K562 (cell line): ENCODE results near the gene PPP1R36.

Experiments
- CGGBP1 ChIP-seq: fragments of 250-450 bp; sonication (Bioruptor Pico); IDR thresholded peaks from 2 replicates; pipeline ENCODE4 v1.9.0; 2021; ENCODE audit warnings: mild to moderate bottlenecking
- CTCF ChIP-seq, 3 experiments: IDR thresholded peaks in 2 of 3; conservative IDR thresholded peaks in 1 of 3; 2 replicates each; pipeline ENCODE4 v1.5.1; 2011 to 2012; ENCODE audit warnings: low read length in 3 of 3, mild to moderate bottlenecking in 3 of 3, control low read depth in 2 of 3, improper control_type of control experiment in 1 of 3, inconsistent platforms in 1 of 3, low read depth in 1 of 3, mixed read lengths in 1 of 3, moderate library complexity in 1 of 3; ENCODE audit not compliant: insufficient read depth in 2 of 3
- GABPA ChIP-seq: fragments of 200-800 bp; sonication (Bioruptor generic); conservative IDR thresholded peaks from 2 replicates; pipeline ENCODE4 v1.6.1; 2016; ENCODE audit warnings: low read depth, missing genetic modification characterization, missing compliant biosample characterization
- NR2C2 ChIP-seq, 2 experiments: fragments of 200-800 bp in 1 of 2; sonication (Bioruptor generic) in 1 of 2; sonication (generic) in 1 of 2; formaldehyde crosslinking in 1 of 2; IDR thresholded peaks; 2 replicates each; pipeline versions ENCODE4 v1.6.1 to v1.8.0; 2016 to 2022; ENCODE audit warnings: mild to moderate bottlenecking in 1 of 2, missing compliant biosample characterization in 1 of 2, missing genetic modification characterization in 1 of 2, missing genetic modification reagents in 1 of 2
- RAD51 ChIP-seq: fragments of 450-650 bp; IDR thresholded peaks from 2 replicates; pipeline ENCODE4 v1.7.1; 2016; ENCODE audit warnings: low read depth, mild to moderate bottlenecking, borderline replicate concordance
- TEAD1 ChIP-seq, 2 experiments: fragments of 450-650 bp in 1 of 2; sonication (generic) in 1 of 2; formaldehyde crosslinking; IDR thresholded peaks; 2 replicates each; pipeline versions ENCODE4 v1.4.0 to v1.8.0; 2020 to 2022; ENCODE audit warnings: mild to moderate bottlenecking in 2 of 2, missing genetic modification reagents in 1 of 2
- XRCC5 ChIP-seq: fragments of 200-400 bp; formaldehyde crosslinking; IDR thresholded peaks from 2 replicates; pipeline ENCODE4 v1.6.1; 2017; ENCODE audit warnings: low read depth, mild to moderate bottlenecking, low read length
- YBX1 ChIP-seq: fragments of 450-650 bp; IDR thresholded peaks from 2 replicates; pipeline ENCODE4 v1.7.1; 2016; ENCODE audit warnings: mild to moderate bottlenecking
- TF ChIP-seq, protein P1 (sequence below): fragments of 450-650 bp; IDR thresholded peaks from 2 replicates; pipeline ENCODE4 v1.6.1; 2017; ENCODE audit warnings: antibody characterized with exemption, mild to moderate bottlenecking
- TF ChIP-seq, protein P2 (sequence below), 2 experiments: fragments of 450-650 bp; formaldehyde crosslinking in 1 of 2; IDR thresholded peaks; 2 replicates each; pipeline versions ENCODE4 v1.4.0 to v1.6.1; 2014 to 2020; ENCODE audit warnings: mild to moderate bottlenecking in 2 of 2, borderline replicate concordance in 1 of 2, low read depth in 1 of 2
- TF ChIP-seq, protein P3 (sequence below): sonication (generic); formaldehyde crosslinking; IDR thresholded peaks from 2 replicates; pipeline ENCODE4 v1.9.0; 2022; ENCODE audit warnings: mild to moderate bottlenecking, missing genetic modification reagents

GRCh38 chr14:64502887-64503433 lies 46.8 kb upstream of the PPP1R36 start:
- no peak for TF ChIP-seq RAD51
- no peak for TF ChIP-seq TEAD1 (CRISPR knock-in tag; IDR thresholded peaks at IDR 0.05)
- no peak for TF ChIP-seq CGGBP1 (CRISPR knock-in tag)
- no peak for TF ChIP-seq XRCC5
- no peak for TF ChIP-seq NR2C2 (CRISPR knock-in tag; IDR thresholded peaks at IDR 0.05)
- TF ChIP-seq NR2C2 (tag; IDR thresholded peaks at IDR 0.05): no peak
- TF ChIP-seq, protein P1, sequence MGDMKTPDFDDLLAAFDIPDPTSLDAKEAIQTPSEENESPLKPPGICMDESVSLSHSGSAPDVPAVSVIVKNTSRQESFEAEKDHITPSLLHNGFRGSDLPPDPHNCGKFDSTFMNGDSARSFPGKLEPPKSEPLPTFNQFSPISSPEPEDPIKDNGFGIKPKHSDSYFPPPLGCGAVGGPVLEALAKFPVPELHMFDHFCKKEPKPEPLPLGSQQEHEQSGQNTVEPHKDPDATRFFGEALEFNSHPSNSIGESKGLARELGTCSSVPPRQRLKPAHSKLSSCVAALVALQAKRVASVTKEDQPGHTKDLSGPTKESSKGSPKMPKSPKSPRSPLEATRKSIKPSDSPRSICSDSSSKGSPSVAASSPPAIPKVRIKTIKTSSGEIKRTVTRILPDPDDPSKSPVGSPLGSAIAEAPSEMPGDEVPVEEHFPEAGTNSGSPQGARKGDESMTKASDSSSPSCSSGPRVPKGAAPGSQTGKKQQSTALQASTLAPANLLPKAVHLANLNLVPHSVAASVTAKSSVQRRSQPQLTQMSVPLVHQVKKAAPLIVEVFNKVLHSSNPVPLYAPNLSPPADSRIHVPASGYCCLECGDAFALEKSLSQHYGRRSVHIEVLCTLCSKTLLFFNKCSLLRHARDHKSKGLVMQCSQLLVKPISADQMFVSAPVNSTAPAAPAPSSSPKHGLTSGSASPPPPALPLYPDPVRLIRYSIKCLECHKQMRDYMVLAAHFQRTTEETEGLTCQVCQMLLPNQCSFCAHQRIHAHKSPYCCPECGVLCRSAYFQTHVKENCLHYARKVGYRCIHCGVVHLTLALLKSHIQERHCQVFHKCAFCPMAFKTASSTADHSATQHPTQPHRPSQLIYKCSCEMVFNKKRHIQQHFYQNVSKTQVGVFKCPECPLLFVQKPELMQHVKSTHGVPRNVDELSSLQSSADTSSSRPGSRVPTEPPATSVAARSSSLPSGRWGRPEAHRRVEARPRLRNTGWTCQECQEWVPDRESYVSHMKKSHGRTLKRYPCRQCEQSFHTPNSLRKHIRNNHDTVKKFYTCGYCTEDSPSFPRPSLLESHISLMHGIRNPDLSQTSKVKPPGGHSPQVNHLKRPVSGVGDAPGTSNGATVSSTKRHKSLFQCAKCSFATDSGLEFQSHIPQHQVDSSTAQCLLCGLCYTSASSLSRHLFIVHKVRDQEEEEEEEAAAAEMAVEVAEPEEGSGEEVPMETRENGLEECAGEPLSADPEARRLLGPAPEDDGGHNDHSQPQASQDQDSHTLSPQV: no peak
- TF ChIP-seq YBX1: no peak
- no peak for TF ChIP-seq CTCF (IDR thresholded peaks at IDR 0.05 in 2 of 3, conservative IDR thresholded peaks at IDR 0.05 in 1 of 3; ENCODE audit: insufficient read depth in 2 of 3, low read depth in 1 of 3, low read length in 3 of 3)
- no peak; the same call in 1 of the 2 replicates for TF ChIP-seq GABPA (tag)
- TF ChIP-seq, protein P2, sequence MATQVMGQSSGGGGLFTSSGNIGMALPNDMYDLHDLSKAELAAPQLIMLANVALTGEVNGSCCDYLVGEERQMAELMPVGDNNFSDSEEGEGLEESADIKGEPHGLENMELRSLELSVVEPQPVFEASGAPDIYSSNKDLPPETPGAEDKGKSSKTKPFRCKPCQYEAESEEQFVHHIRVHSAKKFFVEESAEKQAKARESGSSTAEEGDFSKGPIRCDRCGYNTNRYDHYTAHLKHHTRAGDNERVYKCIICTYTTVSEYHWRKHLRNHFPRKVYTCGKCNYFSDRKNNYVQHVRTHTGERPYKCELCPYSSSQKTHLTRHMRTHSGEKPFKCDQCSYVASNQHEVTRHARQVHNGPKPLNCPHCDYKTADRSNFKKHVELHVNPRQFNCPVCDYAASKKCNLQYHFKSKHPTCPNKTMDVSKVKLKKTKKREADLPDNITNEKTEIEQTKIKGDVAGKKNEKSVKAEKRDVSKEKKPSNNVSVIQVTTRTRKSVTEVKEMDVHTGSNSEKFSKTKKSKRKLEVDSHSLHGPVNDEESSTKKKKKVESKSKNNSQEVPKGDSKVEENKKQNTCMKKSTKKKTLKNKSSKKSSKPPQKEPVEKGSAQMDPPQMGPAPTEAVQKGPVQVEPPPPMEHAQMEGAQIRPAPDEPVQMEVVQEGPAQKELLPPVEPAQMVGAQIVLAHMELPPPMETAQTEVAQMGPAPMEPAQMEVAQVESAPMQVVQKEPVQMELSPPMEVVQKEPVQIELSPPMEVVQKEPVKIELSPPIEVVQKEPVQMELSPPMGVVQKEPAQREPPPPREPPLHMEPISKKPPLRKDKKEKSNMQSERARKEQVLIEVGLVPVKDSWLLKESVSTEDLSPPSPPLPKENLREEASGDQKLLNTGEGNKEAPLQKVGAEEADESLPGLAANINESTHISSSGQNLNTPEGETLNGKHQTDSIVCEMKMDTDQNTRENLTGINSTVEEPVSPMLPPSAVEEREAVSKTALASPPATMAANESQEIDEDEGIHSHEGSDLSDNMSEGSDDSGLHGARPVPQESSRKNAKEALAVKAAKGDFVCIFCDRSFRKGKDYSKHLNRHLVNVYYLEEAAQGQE (IDR thresholded peaks at IDR 0.05; ENCODE audit: borderline replicate concordance): no peak
- TF ChIP-seq, protein P2 (CRISPR knock-in tag; IDR thresholded peaks at IDR 0.05; ENCODE audit: low read depth): no peak
- TF ChIP-seq, protein P3, sequence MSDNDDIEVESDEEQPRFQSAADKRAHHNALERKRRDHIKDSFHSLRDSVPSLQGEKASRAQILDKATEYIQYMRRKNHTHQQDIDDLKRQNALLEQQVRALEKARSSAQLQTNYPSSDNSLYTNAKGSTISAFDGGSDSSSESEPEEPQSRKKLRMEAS: no peak
